CD4-positive, alpha-beta T cell treated with Interleukin-15 for 1 hour (primary cell): ENCODE measurements around the gene FAS.
"Not testable (repeated sequence)": the region's sequence is repeated elsewhere in the genome, so short reads cannot be mapped to it uniquely, and the experiment has no call there.

Experiments
- DNase-seq: peaks from one replicate; pipeline ENCODE4 v3.0.0-alpha.2; 2020

Gene FAS

DNA sequence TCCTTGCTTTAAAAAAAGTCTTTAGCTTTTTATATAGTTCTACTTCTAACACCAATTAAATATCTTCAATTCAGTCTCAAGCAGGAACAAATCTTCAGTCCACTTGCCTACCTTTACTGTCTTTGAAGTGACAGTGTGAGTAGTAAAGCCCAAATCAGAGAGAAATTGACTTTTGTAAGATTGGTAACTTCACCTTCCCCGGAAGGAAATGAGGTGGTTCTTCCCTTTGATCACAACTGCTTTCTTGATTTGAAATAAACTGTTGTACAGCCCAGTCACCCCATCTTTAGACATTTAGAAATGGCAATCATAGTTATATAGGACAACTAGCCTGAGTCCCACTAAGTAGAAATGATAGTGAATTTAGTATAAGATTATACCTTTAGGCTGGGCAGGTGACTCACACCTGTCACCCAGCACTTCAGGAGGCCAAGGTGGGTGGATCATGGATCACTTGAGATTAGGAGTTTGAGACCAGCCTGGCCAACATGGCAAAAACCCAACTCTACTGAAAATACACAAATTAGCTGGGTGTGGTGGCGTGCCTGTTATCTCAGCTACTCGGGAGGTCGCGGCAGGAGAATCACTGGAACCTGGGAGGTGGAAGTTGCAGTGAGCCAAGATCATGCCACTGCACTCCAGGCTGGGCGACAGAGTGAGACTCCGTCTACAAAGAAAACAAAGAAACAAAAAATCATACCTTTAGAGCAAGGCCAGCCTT lies 4.7 kb downstream of the FAS start:
- no peak for DNase-seq

DNA sequence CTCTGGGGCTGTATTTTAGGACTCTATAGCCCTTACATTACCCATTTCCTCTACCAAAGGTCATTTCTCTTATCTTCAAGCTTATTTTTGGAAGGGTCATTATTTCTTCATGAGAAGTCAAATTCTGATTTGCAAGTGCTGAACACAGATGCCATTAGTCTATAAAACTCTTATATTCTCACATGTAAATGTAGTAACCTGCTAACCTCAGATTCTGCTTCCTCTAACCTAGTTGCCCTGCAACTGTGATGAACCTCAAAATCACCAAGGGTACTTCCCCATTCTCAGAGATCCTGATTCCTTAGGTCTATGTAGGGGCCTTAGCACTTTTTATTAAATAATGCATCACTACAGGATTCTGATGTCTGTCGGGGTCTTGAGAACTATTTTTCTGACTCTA lies 6.3 kb downstream of the FAS start:
- DNase-seq, result no peak

DNA sequence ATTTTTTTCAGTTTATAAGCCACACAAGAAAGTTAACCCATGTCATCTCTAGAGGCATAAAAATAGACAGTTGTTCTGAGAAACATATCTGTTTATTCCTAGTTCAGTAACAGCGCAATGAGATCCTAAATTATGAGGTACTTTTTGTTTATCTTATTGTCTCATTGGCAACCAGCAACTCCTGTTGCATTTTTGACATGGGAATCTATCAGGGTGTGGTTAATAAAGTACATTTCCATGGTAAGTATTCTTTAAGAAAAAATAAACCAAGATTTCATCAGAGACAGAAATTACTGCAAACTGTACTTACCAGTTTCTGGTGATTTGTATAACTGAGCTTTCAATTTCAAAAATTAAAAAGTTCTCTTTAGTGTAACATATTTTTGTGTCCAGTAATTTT lies 9.0 kb downstream of the FAS start:
- no peak for DNase-seq

DNA sequence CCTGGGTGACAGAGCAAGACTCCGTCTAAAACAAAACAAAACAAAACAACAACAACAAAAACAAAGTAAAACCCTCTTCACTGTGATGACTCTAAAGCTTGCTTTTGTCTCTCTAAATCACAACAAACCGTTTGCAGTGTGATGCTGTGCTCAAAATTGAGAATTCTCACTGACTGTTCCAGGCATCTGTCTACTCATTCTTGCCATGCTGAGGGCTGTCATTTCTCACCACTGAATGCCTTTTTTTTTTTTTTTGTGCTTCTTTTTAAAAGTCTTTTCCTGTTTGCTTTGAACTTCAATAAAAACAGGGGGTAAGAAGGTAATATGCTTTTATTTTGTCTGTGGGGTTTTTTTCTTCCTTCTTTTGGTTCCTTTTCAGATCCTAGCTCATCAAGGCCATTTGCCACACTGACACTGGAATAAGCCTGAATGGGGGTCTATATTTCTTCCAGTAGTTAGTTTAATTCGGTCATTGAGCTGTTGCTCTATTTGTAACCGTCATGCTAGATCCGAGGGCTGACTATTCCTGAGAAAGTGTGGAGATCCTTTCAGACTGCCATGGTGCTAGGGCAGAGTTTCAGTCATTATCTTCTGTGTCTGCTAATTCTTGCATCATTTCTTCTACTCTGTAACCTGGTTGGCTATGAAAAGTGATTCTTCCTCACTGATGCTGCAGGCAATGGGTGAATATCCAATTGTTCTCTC lies 10.6 kb downstream of the FAS start:
- DNase-seq, result no peak

DNA sequence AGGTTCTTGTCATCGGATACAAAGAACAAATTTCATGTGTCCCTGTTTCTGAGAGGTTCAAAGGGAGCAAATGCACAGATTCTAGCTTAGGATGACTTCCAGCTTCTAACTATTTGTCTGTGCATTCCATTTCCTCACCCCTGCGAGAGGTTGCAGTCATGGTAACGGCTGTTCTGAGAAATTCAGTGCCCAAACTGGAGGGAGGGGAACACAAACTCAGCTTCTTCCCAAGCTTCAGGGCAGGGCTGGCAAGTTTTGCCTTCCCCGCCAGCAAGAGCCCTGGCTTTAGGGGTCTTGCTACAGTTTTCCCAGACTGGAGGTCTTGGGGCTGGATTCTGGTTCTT lies 11.1 kb downstream of the FAS start:
- DNase-seq, result peak; percentile 30

DNA sequence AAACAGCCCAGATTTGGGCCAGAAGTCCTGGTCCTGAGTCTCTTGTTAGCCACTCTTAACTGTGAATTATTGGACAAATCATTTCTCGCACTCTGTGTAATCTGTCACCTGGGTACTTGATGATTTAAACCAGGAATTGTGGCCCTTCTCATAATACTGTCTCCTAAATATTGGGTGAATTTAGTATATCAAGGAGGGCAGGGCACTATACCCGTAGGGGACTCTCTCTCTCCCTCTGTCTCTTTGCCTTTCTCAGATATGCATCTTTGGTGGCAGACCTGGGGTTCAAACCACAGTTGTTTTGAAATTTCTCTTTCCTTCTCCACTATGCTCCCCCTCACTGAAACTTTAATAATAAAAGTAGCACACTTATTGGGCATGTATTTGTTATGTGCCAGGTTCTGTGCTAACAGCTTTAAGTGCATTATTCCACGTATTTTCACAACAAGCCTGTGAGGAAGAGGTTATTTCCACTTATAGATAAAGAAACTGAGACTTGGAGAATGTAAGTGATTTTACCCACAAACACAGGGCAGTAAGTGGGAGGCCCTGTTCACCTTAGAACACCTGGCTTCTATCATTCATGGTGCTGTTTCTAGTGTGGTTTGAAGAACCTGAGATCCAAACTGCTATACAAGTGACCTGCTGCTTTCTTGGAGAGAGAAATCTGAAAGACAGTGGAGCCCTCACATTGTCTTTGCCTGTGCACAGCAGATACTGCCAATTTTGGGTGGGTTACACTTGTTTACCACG lies 11.8 kb downstream of the FAS start:
- DNase-seq, result no peak

DNA sequence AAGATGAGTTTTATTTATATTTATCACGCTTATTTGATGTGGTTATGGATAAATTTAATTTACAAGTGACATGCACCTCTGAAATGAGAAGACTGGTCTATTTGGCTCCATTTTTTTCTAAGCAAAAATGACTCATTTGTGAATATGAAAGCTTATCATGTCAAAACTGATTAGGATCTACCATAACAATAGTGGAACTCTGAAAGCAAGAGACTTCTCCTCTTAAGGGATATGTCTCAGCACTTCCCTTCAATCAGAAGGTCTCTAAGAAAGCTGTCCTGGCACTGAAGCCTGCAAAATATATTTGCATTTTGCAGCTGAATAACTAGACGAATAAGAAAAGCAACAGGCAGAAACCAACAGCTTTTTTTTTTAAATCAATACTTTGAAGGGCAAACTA lies 12.7 kb downstream of the FAS start:
- DNase-seq, result no peak

DNA sequence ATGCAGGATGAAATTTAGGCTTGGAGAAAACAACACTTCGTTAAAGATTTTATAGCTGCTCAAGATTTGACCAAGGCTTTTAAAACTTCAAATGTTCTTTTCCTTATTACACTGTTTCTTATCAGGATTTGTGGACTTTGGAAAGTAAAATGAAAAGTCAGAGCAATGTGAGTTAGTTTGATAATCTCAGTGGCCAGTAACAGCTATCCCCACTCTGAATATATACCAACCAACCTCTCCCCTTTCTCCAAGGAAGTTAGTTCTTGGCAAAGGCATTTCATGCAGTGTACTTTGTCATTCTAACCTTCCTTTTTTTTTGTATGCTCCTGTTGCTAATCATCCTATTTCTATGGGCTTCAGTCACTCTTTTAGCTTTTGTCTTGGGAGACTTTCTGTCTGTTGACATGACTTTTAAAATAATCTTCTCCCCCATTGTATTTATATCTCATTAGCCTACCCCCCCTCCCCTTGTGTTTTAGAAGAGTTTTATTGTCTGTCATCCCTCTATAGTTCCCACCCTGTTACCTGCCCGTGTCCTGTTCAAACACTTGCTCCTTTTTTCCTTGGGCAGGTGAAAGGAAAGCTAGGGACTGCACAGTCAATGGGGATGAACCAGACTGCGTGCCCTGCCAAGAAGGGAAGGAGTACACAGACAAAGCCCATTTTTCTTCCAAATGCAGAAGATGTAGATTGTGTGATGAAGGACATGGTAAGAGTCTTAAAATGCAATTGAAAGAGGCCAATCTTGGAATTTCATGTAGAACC lies 16.7 kb downstream of the FAS start:
- no peak for DNase-seq

DNA sequence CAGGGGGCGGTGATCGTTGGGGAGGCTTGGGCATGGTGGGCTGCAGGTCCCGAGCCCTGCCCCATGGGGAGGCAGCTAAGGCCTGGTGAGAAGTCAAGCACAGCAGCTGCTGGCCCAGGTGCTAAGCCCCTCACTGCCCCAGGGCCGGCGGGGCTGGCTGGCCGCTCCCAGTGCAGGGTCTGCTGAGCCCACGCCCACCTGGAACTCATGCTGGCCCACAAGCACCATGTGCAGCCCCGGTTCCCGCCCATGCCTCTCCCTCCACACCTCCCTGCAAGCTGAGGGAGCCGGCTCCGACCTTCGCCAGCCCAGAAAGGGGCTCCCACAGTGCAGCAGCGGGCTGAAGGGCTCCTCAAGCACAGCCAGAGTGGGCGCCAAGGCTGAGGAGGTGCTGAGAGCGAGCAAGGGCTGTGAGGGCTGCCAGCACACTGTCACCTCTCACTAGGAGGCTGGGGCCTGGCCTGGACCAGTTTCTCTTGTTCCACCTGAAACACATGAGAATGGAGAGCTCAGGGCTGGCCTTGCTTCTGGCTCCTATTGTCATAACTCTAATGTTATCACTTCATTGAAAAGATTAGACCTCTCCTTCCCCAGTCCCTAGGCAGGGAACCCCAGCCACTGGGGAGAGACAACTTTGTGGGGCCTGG lies 28.2 kb downstream of the FAS start:
- DNase-seq, result not testable (repeated sequence)

DNA sequence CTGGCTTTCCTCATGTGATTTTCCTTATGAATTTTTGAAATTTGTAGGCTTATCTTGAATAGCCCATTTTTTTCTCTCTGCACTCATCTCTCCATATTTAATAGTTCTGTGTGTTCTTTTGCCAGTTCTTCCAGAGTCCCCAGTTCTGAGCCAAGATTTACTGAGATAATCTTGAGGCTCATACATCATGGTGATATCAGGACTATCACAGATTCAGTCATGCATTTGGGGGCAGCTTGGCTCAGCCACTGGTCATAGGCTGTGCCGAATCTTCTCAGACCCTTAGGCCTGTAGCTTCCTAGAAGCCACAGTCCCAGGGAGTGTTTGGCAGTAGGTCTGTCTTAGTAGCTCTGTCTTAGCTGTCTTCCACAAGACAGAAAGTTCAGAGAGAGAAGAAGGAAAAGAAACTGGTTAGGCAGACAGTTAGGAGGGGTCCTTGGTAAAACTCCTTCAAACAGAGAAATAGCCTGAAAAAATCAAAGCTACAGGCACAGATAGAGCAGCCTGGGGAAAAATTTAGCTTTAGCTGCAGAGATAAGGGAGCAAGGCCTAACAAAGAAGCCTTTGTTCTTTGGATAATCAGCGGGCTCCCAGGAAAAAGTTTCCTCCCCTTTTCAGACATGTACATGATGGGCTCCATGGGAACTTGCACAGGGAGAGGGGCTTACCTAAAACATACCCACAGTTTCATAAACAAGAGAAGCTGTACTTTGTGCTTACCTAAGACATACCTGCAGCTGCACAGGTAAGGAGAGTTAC lies 29.1 kb downstream of the FAS start:
- DNase-seq, result no peak

DNA sequence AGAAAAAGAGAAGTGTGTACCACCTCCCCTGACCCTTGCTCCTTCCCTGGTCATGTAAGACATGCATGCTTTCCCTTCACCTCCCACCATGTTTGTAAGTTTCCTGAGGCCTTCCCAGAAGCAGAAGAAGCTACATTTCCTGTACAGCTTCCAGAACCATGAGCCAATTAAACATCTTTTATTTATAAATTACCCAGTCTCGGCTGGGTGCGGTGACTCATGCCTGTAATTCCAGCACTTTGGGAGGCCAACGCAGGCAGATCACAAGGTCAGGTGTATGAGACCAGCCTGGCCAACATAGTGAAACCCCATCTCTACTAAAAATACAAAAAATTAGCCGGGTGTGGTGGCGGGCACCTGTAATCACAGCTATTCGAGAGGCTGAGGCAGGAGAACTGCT lies 30.9 kb downstream of the FAS start:
- not testable (repeated sequence) for DNase-seq

DNA sequence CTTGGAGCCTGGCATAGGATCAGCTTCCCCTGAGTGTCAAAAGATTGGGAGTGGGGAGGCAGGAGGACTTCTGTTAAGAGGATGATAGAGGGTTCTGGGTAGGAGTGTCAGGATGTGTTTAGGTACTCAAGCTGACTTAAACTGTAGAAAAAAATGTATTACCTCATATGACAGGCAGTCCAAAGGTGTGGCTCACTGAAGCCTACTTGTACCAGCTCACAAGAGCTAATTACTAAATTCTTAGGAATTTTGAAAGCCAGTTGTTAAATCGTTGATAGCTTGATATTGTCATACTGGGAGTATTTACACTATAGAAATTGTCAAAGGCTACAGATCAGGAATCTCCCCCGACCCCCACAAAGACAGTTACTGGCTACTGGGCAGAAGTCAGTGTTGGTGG lies 32.1 kb downstream of the FAS start:
- no peak for DNase-seq

DNA sequence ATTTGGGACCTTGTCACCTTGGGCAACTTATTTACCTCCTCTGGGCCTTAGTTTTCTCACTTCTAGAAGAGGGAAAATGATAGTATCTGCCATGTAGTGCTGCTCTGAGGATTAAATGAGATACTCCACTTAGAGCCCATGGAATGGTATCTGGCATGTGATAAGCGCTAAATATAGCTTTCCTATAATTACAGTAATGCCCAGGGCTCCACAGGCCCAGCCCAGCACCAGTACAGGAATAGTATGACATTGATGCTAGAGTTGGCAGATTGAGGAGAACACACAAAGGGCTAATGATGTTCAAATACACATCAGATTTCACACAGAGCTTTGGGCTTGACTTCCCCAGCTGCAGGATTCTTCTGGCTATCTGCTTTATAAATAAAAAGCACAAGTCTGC lies 34.9 kb downstream of the FAS start:
- DNase-seq, result no peak

DNA sequence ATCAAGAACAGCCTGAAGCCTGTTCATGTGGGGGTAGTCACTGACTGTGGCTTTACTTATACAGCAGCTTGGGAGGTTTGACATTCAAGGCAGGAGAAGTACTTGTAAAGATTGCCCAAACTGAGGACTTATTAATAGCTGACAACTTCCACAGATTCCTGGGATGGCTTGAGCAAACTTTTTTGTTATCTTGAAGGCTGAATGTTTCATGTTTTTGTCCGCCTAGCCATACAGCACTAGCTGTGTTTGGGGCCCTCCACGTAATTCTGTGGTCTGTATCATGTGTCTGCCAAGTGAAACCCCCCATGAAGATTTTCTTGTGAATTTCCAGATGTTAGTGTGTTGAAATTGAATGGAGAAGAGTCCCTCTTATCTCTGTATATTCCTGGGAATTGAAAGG lies 38.6 kb downstream of the FAS start:
- DNase-seq, result no peak

DNA sequence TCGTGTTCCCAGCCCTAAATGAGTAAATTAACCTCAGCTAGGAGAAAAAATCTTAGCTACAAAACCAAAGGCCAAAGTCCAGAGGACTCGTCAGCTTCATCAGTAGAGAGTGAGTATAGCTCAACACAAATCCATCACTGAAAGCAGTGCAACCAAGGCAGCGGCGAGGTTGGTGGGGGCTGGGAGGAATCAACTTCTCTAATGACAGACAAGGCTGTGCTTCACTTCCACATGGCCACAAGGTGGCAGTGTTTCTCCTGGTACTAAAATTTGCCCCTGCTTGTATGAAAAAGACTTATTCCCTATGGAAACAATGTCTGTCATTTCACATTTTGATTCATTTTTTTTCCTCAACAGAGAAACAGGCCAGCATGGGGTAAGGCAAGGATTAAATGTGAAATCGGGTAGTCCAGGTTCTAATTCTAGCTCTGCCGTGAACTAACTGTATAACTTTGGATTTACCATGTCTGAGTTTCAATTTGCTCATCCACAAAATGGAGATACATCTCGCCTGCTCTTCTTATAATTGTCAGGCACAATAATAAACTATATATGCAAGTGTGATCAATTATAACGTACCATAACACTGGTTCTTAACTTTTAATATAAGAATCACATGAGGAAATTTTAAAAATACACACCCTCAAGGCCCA lies 39.3 kb downstream of the FAS start:
- DNase-seq, result peak; percentile 62

DNA sequence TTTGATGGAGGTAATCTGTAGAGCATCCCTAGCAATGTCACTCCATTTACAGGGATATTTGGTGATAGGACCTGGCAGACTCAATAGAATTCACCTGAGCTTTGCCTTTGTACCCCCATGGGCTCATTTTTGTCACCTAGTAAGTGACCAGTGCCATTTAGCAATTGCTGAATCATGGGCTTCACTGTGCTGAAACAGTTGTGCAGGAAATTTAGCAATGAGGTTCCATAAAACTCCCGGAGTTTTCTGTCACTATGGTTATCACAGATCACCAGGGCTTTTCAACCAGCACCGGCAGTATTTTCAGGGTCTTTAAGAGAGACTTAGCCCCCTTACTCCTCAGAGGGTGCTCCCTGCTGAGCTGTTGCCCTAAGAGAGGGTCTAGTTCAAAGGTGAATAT lies 40.2 kb downstream of the FAS start:
- no peak for DNase-seq

DNA sequence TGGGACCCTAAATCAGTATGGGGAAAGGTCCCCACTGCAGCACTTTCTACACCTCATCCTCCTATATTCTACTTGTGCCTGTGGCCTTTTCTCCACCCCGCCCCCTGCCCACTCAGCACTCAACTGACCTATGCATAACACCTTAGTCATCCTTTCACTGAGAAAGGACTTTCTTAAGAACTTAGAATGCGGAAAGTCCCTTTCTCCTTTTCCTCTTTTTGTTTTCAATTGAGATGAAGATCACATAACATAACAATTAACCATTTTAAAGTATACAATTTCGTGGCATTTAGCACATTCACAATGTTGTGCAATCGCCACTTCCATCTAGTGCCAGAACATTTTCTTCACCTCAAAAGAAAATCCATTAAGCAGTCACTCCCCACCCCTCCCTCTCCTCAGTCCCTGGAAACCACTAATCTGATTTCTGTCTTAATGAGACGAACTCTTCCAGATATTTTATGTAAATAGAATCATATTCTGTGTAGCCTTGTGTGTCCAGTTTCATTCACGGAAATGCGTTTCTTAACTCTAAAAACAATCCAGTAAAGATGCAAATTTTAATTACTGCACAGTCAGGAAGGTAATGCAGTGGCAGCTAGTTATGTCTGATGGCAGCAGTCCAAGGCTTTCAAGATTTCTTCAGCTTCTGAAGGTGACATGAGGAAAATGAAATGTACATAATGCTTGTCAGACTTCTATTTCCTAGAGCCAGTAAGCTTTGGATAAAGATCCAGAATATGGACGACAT lies 41.7 kb downstream of the FAS start:
- DNase-seq, result peak; percentile 53

DNA sequence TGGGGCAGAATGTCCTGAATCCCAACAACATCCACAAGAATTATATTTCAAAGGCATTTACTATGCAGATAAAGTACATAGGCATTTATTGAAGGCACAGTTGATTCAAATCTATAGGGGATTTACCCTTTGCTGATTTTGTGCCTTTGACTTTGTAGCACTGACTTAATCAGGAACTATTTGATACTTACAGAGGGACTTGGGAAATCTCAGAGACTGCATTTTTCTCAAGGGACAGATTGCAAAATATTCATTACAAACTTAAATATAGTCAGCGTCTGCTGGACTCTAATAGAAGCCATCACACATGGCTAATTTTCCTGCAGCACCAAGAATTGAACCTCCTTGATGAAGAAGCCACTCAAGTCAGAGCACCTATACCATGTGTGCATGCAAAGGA lies 44.9 kb downstream of the FAS start:
- DNase-seq, result no peak

DNA sequence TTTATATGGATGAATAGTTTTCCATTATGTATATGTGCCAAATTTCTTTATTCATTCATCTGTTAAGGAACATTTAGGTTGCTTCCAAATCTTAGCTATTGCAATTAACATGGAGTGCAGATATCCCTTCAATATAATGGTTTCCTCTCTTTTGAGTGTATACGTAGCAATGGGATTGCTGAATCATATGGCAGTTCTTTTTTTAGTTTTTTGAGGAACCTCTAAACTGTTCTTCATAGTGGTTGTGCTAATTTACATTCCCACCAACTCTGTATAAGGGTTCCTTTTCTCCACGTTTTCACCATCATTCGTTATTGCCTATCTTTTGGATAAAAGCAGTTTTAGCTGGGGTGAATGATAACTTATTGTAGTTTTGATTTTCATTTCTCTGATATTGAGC lies 46.5 kb downstream of the FAS start:
- no peak for DNase-seq

DNA sequence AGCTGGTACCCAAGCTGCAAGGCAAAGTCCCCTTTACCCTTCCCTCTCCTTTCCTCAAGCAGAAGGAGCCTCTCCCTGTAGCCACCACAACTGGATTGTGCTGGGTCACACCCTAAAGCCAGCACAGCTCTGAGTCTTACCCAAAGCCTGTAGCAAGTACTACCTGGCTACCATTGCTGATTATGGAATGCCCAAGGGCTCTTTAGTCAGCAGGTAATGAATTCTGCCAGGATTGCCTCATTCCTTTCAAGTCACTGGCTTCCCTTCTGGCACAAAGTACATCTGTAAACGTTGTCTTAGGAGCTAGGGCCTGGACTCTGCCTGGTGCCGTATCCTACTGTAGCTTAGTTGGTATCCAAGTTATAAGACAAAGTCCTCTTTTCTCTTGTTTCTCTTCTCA lies 52.0 kb downstream of the FAS start:
- no peak for DNase-seq

DNA sequence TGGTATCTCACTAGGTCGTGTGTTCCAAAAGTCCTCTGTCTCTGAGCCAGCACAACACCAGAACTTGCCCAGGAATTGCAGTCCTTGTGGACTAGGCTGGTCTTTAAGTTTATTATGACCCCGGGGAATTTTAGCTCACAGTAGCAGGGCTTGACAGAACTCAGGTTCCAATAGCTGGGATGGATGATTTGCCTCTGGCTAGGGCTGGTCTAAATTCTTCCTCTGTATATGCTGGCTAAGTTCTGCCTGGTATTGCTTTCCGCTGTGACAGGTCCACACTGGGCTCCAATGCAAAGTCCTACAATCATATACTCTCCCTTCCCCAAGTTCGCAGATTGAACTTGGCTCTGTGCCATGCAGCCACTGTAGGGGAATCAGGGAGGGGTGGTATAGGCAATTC lies 52.5 kb downstream of the FAS start:
- DNase-seq, result no peak
